Stimulated activated CD4-positive, alpha-beta T cell treated with anti-CD3 and anti-CD28 coated beads, TNF-alpha, amount 100 ng/mL, for 1 hour (primary cell): ENCODE results near the gene SH3BGRL3.
A peak's percentile ranks its signal among the peaks of the same experiment; 100 is the strongest.
"Not testable (repeated sequence)": the region's sequence is repeated elsewhere in the genome, so short reads cannot be mapped to it uniquely, and the experiment has no call there.

Source experiments
- DNase-seq, 3 donors: peaks; one replicate each; pipeline ENCODE4 v3.0.0-alpha.2; 2020; ENCODE audit warnings: low read depth in 3 of 3, low spot score in 1 of 3

Gene SH3BGRL3

DNA sequence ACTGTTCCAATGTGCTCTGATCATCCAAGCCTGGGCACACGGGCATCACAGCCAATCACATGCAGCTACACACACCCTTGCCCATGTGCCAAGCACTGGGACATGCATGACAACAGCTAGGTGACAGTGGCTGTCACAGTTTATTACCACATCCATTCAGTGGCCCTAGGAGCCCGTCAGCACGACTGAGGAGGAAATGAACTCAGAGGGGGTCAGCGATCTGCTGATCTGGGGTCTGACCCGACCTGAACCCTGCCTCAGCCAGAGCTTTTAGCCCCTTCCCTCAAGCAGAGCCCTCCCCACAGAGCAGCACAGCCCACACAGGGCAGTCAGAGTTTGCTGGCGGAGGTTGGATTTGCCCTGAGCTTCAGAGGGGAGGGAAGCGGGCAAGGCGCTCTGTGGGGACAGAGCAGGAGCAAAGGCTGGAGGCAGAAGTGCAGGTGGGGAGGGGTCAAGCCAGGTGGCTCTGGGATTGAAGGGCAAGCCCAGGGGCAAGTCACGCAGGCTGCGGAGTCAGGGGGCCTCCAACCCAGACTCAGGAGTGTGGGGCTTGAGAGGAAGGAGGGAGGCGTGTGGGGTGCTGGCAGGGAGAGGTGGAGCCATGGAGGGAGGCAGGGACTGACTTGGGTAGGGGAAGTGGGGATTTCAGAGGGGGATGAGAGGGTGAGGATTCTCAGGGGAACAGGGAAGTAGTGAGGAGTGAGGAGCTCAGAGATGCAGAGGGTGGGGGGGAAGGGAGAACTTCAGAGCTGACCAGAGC lies 10.4 kb downstream of the SH3BGRL3 start:
- DNase-seq: no peak

GRCh38 chr1:26290882-26291261 lies 11.0 kb downstream of the SH3BGRL3 start:
- no peak for DNase-seq

DNA sequence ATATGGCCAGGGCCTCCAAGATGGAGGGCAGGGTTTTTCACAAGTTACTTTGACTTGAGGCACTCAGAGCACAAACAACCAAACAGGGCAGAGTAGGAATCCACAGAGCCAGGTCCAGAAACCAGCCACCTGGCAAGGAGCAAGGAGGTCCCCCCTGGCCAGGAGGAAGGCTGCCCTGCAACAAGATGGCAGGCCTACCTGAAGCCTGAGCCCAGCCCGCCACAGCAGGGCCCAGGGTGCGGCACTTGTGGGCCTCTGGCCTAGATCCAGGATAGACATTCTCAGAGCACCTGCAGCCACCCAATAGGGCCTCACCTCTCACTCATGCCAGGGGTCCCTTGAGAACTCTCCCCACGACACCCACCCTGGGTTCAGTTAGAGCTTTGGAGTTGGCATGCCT lies 11.5 kb downstream of the SH3BGRL3 start:
- DNase-seq: no peak

GRCh38 chr1:26291939-26292338 lies 12.1 kb downstream of the SH3BGRL3 start:
- DNase-seq: no peak

- DNase-seq: not testable (repeated sequence)
Measured at GRCh38 chr1:26292735-26293134, 12.8 kb downstream of the SH3BGRL3 start.

DNA sequence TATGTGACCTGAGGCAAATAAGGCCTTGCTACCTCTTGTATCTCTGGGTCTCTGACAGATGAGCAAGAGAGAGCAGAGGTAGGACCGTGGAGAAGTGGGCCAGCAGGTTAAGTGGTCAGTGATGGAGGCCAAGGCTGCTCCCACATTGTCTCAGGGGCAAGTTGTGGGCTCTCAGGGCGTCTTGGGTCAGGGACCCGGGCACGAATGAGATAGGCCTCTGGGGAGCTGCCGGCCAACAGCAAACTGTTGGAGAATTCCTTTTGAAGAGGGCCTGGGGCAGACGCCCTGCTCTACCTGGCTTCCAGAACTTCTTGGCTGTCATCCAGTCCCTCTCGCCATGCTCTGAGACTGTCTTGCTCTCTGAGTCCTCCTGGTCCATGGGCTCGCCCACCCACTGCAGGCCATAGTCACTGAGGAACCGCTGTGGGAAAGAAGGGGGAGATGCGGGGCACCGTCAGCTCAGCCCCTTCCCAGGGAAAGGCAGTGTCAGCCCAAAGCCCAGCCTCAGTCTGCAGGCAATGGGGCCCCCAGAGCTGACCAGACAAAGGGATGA lies 14.1 kb downstream of the SH3BGRL3 start:
- no peak for DNase-seq

GRCh38 chr1:26295194-26296138 lies 15.6 kb downstream of the SH3BGRL3 start:
- no peak for DNase-seq

GRCh38 chr1:26296340-26297056 lies 16.6 kb downstream of the SH3BGRL3 start:
- no peak for DNase-seq

GRCh38 chr1:26297057-26297790 lies 17.3 kb downstream of the SH3BGRL3 start:
- no peak for DNase-seq

- no peak for DNase-seq
Measured at GRCh38 chr1:26297791-26298124, 17.9 kb downstream of the SH3BGRL3 start.

DNA sequence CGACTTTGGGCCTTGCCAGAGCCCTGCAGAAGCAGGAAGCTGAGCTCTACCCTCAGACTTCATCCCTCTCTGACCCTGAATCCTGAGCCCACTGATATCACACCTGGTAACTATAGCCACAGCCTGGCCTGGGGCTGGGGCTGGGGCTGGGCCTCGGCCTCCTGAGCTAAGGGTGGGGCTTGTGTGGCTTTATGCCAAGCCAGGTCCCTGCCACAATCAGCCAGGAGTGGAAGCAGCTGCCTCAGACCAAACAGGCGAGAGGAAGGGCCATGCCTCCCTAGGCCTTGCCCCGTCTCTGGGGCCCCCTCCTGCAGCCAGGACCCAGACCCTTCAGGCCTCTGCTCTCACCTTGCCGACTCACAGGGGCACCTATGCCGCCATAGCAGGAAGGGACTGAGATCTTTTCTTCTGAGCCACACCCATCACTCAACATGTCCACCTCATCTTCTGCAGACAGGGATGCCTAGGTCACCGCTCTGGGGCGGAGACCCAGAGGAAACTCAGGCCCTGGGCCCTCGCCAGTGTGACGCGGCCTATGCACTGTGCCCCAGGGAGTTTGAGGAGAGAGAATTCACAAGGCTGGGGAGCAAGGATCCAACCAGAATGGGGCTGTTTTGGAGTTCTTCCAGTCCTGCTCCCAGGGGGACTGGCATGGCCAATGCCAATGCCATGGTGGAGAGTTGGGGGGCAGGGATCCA lies 20.8 kb downstream of the SH3BGRL3 start:
- DNase-seq: no peak

DNA sequence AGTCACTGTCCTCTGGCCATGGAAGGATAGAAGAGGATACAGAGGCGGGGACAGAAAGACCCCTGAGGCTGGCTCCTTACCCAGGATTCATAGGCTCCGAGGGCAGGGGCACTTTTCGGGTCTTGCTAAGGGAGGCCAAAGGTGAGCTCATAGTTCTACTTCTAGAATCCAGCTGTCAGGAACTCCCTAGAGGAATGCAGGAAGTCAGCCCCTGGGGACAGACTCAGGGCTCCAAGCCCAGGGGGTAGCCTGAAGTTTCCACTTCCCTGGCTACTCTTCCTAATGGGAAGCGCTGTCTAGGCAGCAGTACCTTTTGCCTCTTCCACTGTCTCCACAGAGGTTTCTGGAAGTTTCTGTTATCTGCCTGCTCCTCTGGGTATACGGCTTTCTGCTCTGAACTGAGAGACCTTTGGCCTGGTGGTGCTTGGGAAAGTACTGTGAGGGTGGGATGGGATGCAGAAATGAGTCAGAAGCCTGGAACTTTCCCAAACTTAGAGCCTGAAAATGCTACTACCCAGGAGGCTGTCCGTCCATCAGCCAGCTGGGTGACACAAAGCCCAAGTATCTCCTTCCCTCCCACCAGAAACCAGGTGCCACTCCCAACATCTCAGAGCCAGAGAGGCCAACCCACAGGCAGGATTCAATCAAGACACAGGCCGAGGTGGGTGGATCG lies 23.0 kb downstream of the SH3BGRL3 start:
- DNase-seq: no peak

GRCh38 chr1:26305667-26306289 lies 25.9 kb downstream of the SH3BGRL3 start:
- no peak for DNase-seq

GRCh38 chr1:26306290-26307229 lies 26.7 kb downstream of the SH3BGRL3 start, which contains the start of gene UBXN11:
Gene UBXN11 (minus strand): TSS chr1:26306636. CDS start chr1:26302883, 3,753 bp downstream.
- peak; percentile 73 to 84 (median 80) for DNase-seq

- DNase-seq: no peak
Measured at GRCh38 chr1:26307363-26307781, 27.5 kb downstream of the SH3BGRL3 start.

DNA sequence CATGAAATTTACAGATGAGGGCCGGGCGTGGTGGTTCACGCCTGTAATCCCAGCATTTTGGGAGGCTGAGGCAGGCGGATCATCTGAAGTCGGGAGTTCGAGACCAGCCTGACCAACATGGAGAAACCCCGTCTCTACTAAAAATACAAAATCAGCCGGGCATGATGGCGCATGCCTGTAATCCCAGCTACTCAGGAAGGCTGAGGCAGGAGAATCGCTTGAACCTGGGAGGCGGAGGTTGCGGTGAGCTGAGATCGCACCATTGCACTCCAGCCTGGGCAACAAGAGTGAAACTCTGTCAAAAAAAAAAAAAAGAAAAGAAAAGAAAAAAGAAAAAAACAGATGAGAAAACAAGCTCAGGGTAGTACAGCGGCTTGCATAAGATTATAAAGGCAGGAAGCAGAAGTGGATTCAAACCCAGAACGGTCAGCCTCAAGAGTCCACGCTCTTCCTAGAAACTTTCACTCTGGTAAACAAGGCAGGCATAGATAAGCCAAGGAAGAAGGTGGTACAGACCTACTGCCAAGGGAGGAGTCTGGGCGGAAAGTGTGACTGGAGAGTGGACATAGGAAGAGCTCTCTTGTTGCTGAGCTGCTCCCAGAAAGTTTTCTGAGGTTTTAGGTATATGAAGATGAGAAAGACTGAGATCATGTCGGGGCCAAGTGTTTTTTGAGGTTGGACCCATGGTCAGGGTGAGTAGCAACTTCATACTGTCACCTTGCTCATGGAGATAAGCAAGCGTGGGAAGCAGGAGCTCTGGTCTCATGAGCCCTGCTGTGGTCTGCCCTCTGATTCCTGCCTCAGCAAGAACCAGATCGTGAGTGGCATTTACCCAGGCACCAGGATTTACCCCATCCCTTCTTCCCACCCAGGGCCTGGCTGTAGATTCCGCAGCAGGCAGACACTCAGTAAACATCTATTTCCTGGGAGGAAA lies 28.3 kb downstream of the SH3BGRL3 start:
- DNase-seq: not testable (repeated sequence)

- DNase-seq: no peak
Measured at GRCh38 chr1:26314501-26314900, 34.6 kb downstream of the SH3BGRL3 start.
